Measurements from ENCODE around the gene BAMBI. TPM values are rescaled to one million over a fixed set of nuclear protein-coding genes. Genes with fewer than 3 reads are reported as not detected.

BAMBI gene
- polyA plus RNA-seq, 1 experiment: 6.0 TPM

GRCh38 chr10:28687683-28688001 is 10.3 kb downstream of the BAMBI start:
- Histone ChIP-seq H3K27me3 (ENCODE audit: control insufficient read depth, insufficient read depth, low read length) (no peaks in the 10 kb centered on the region), H3K4me3 (ENCODE audit: low read depth, low read length) (no peak overlapping the region), H3K36me3 (ENCODE audit: control insufficient read depth, insufficient read depth, low read length) (no peaks in the 10 kb centered on the region)
- TF ChIP-seq CTCF (IDR thresholded peaks at IDR 0.05; ENCODE audit: insufficient read depth, low read depth, low read length): no peak
- CTCF ChIA-PET: interaction anchor here (1.2 kb wide), 1 partner anchor 24 kb away, joined by 3 read pairs; no protein-coding TSS in a partner anchor
- POLR2A ChIA-PET: no interaction called here
- no peak for DNase-seq (ENCODE audit: low read depth)

GRCh38 chr10:28690545-28690944 is 13.2 kb downstream of the BAMBI start:
- no peak for TF ChIP-seq CTCF (IDR thresholded peaks at IDR 0.05; ENCODE audit: insufficient read depth, low read depth, low read length)
- Histone ChIP-seq H3K4me3 (ENCODE audit: low read depth, low read length) (no peak overlapping the region), H3K27me3 (ENCODE audit: control insufficient read depth, insufficient read depth, low read length) (peaks cover 4% of the 10 kb centered on the region; the same call in 1 of the 2 replicates), H3K36me3 (ENCODE audit: control insufficient read depth, insufficient read depth, low read length) (no peaks in the 10 kb centered on the region)
- CTCF ChIA-PET: interaction anchor here (1.1 kb wide), 1 partner anchor 13 kb away, joined by 3 read pairs; the partner anchor contains the start of gene BAMBI
- no peak for DNase-seq (ENCODE audit: low read depth)
- POLR2A ChIA-PET: interaction anchor here (0.6 kb wide), 1 partner anchor 11 kb away, joined by 5 read pairs; no protein-coding TSS in a partner anchor

- TF ChIP-seq CTCF (IDR thresholded peaks at IDR 0.05; ENCODE audit: insufficient read depth, low read depth, low read length): no peak
- peaks cover 4% of the 10 kb centered on the region; the same call in 1 of the 2 replicates for H3K27me3 ChIP-seq (ENCODE audit: control insufficient read depth, insufficient read depth, low read length)
- POLR2A ChIA-PET: no interaction called here
- H3K4me3 ChIP-seq (ENCODE audit: low read depth, low read length): no peak overlapping the region
- CTCF ChIA-PET: interaction anchor here (1.1 kb wide), 1 partner anchor 13 kb away, joined by 3 read pairs; the partner anchor contains the start of gene BAMBI
- no peaks in the 10 kb centered on the region for H3K36me3 ChIP-seq (ENCODE audit: control insufficient read depth, insufficient read depth, low read length)
- DNase-seq (ENCODE audit: low read depth): no peak
Observed at GRCh38 chr10:28691187-28691694, 13.9 kb downstream of the BAMBI start.

- CTCF ChIA-PET: no interaction called here
- no peak for TF ChIP-seq CTCF (IDR thresholded peaks at IDR 0.05; ENCODE audit: insufficient read depth, low read depth, low read length)
- DNase-seq (ENCODE audit: low read depth): no peak
- Histone ChIP-seq H3K27me3 (ENCODE audit: control insufficient read depth, insufficient read depth, low read length) (peaks cover 4% of the 10 kb centered on the region; the same call in 1 of the 2 replicates), H3K4me3 (ENCODE audit: low read depth, low read length) (no peak overlapping the region), H3K36me3 (ENCODE audit: control insufficient read depth, insufficient read depth, low read length) (no peaks in the 10 kb centered on the region)
- POLR2A ChIA-PET: no interaction called here
Observed at GRCh38 chr10:28692050-28692449, 14.7 kb downstream of the BAMBI start.

- CTCF ChIA-PET: interaction anchor here (0.7 to 1.6 kb wide), 3 partner anchors 9 to 610 kb away, joined by 3 to 4 read pairs (median 3); no protein-coding TSS in a partner anchor
- Histone ChIP-seq H3K4me3 (ENCODE audit: low read depth, low read length) (no peak overlapping the region), H3K27me3 (ENCODE audit: control insufficient read depth, insufficient read depth, low read length) (peaks cover 4% of the 10 kb centered on the region; the same call in 1 of the 2 replicates), H3K36me3 (ENCODE audit: control insufficient read depth, insufficient read depth, low read length) (no peaks in the 10 kb centered on the region)
- POLR2A ChIA-PET: no interaction called here
- TF ChIP-seq CTCF (IDR thresholded peaks at IDR 0.05; ENCODE audit: insufficient read depth, low read depth, low read length): no peak
- DNase-seq (ENCODE audit: low read depth): no peak
Observed at GRCh38 chr10:28694530-28694929, 17.2 kb downstream of the BAMBI start.

All from BJ (cell line).